GM19324 (cell line): ENCODE results near the gene PLEKHA7.

Experiments
- ATAC-seq: cut with Tn5 transposase; IDR thresholded peaks from one replicate; pipeline ENCODE4 v1.9.1; 2021; ENCODE audit warnings: mild to moderate bottlenecking, moderate library complexity; ENCODE audit not compliant: unreplicated experiment, low FRiP score

The PLEKHA7 gene

GRCh38 chr11:16793511-16793910 is 220.7 kb downstream of the PLEKHA7 start:
- no peak for ATAC-seq

- ATAC-seq = no peak
These were observed 221.2 kb downstream of the PLEKHA7 start for GRCh38 chr11:16793009-16793408.

GRCh38 chr11:16792426-16792825 is 221.8 kb downstream of the PLEKHA7 start:
- no peak for ATAC-seq

GRCh38 chr11:16791191-16791961 is 222.8 kb downstream of the PLEKHA7 start:
- ATAC-seq = no peak

GRCh38 chr11:16790486-16791190 is 223.6 kb downstream of the PLEKHA7 start:
- no peak for ATAC-seq

GRCh38 chr11:16789560-16790485 is 224.4 kb downstream of the PLEKHA7 start:
- no peak for ATAC-seq

- no peak for ATAC-seq
These were observed 225.2 kb downstream of the PLEKHA7 start for GRCh38 chr11:16789063-16789420.

GRCh38 chr11:16788141-16789062 is 225.8 kb downstream of the PLEKHA7 start:
- ATAC-seq = no peak

GRCh38 chr11:16787035-16787742 is 227.0 kb downstream of the PLEKHA7 start:
- no peak for ATAC-seq

- no peak for ATAC-seq
These were observed 228.1 kb downstream of the PLEKHA7 start for GRCh38 chr11:16786131-16786530.

GRCh38 chr11:16785520-16786128 is 228.6 kb downstream of the PLEKHA7 start:
- ATAC-seq = peak; percentile 60

- no peak for ATAC-seq
These were observed 229.5 kb downstream of the PLEKHA7 start for GRCh38 chr11:16784666-16785065.

GRCh38 chr11:16784097-16784496 is 230.1 kb downstream of the PLEKHA7 start:
- ATAC-seq = no peak

GRCh38 chr11:16783321-16783801 is 230.9 kb downstream of the PLEKHA7 start:
- ATAC-seq = no peak

- ATAC-seq = no peak
These were observed 232.0 kb downstream of the PLEKHA7 start for GRCh38 chr11:16781936-16782919.

GRCh38 chr11:16780698-16781550 is 233.3 kb downstream of the PLEKHA7 start:
- ATAC-seq = no peak

GRCh38 chr11:16780146-16780545 is 234.1 kb downstream of the PLEKHA7 start:
- no peak for ATAC-seq
